Central memory CD4-positive, alpha-beta T cell (primary cell): ENCODE results near the gene TMEM258.

Experiments used
- DNase-seq: peaks from one replicate; pipeline ENCODE4 v3.0.0; 2022

TMEM258 gene

GRCh38 chr11:61794579-61794978 is 2.2 kb upstream of the TMEM258 start:
- DNase-seq: no peak

- no peak for DNase-seq
Observed at GRCh38 chr11:61793829-61794204, 1.4 kb upstream of the TMEM258 start.

GRCh38 chr11:61793083-61793828 is 857 bp upstream of the TMEM258 start:
- DNase-seq: no peak

- peak; percentile 21 for DNase-seq
Observed at GRCh38 chr11:61791737-61792309, 576 bp downstream of the TMEM258 start.

GRCh38 chr11:61787928-61788491 is 4.4 kb downstream of the TMEM258 start:
- no peak for DNase-seq

GRCh38 chr11:61785837-61786402 is 6.5 kb downstream of the TMEM258 start:
- no peak for DNase-seq

- no peak for DNase-seq
Observed at GRCh38 chr11:61784506-61784805, 7.9 kb downstream of the TMEM258 start.

- DNase-seq: no peak
Observed at GRCh38 chr11:61783717-61784505, 8.5 kb downstream of the TMEM258 start.

GRCh38 chr11:61782841-61783240 is 9.6 kb downstream of the TMEM258 start:
- DNase-seq: no peak

- no peak for DNase-seq
Observed at GRCh38 chr11:61782299-61782698, 10.1 kb downstream of the TMEM258 start.

- no peak for DNase-seq
Observed at GRCh38 chr11:61781585-61781984, 10.8 kb downstream of the TMEM258 start.

- DNase-seq: no peak
Observed at GRCh38 chr11:61780581-61781162, 11.7 kb downstream of the TMEM258 start.

GRCh38 chr11:61779666-61780525 is 12.5 kb downstream of the TMEM258 start:
- DNase-seq: no peak

GRCh38 chr11:61778920-61779650 is 13.3 kb downstream of the TMEM258 start:
- DNase-seq: no peak

- DNase-seq: no peak
Observed at GRCh38 chr11:61778357-61778886, 14.0 kb downstream of the TMEM258 start.

- DNase-seq: peak; percentile 50
Observed at GRCh38 chr11:61777234-61778090, 14.9 kb downstream of the TMEM258 start.

GRCh38 chr11:61776561-61777075 is 15.8 kb downstream of the TMEM258 start:
- peak; percentile 34 for DNase-seq

- no peak for DNase-seq
Observed at GRCh38 chr11:61775606-61776554, 16.5 kb downstream of the TMEM258 start.

- DNase-seq: no peak
Observed at GRCh38 chr11:61775106-61775505, 17.3 kb downstream of the TMEM258 start.
